DND-41 (cell line): Measurements from ENCODE around the gene GTF2IRD1.

Source experiments
- EZH2 ChIP-seq: IDR thresholded peaks from 3 replicates; pipeline ENCODE4 v1.6.1; 2012; ENCODE audit warnings: borderline replicate concordance, low read depth, mild to moderate bottlenecking, moderate library complexity, low read length, inconsistent platforms; ENCODE audit not compliant: severe bottlenecking
- TF ChIP-seq, protein P1 (sequence below): IDR thresholded peaks from 2 replicates; pipeline ENCODE4 v1.5.1; 2012; ENCODE audit warnings: borderline replicate concordance, low read length, moderate library complexity, mild to moderate bottlenecking; ENCODE audit not compliant: poor library complexity, severe bottlenecking; ENCODE audit errors: extremely low read depth

DNA sequence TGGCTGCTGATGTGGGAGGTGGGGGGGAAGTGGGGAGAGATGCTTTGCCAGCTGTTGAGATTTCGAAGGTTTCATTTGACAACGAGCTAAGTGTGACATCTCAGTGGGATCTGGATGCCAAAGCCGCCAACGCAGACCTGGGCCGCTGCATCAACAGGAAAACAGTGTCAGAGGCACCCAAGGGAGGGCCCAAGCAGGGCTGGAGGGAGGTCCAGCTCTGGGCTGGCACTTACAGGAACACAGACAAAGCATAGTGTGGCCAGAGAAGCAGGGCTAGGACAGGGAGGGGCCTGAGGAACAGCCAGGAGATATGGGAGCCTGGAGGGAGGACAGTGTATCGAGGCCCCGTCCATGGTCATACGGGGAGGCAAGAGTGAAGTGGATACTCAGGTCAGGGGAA lies 73.1 kb downstream of the GTF2IRD1 start:
- TF ChIP-seq, protein P1, sequence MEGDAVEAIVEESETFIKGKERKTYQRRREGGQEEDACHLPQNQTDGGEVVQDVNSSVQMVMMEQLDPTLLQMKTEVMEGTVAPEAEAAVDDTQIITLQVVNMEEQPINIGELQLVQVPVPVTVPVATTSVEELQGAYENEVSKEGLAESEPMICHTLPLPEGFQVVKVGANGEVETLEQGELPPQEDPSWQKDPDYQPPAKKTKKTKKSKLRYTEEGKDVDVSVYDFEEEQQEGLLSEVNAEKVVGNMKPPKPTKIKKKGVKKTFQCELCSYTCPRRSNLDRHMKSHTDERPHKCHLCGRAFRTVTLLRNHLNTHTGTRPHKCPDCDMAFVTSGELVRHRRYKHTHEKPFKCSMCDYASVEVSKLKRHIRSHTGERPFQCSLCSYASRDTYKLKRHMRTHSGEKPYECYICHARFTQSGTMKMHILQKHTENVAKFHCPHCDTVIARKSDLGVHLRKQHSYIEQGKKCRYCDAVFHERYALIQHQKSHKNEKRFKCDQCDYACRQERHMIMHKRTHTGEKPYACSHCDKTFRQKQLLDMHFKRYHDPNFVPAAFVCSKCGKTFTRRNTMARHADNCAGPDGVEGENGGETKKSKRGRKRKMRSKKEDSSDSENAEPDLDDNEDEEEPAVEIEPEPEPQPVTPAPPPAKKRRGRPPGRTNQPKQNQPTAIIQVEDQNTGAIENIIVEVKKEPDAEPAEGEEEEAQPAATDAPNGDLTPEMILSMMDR = no peak
- TF ChIP-seq EZH2 = no peak
